D721Med (cell line): ENCODE data around the gene HSPA9.

Source experiments
- DNase-seq: peaks from one replicate; pipeline ENCODE4 v3.0.0; 2011; ENCODE audit warnings: low spot score; ENCODE audit not compliant: insufficient read length
- FAIRE-seq: peaks from 2 replicates; lab custom pipeline; 2011; peaks lifted over from hg19 to GRCh38; lab: Jason Lieb, UNC
- CTCF ChIP-seq: IDR thresholded peaks from 2 replicates; pipeline ENCODE4 v1.5.1; 2012; ENCODE audit warnings: mild to moderate bottlenecking, control low read depth; ENCODE audit not compliant: insufficient read depth; ENCODE audit errors: missing control alignments

The HSPA9 gene

GRCh38 chr5:138549414-138549813 is 25.8 kb downstream of the HSPA9 start:
- FAIRE-seq (no peak), DNase-seq (no peak)
- TF ChIP-seq CTCF, result no peak

- no peak for TF ChIP-seq CTCF
- FAIRE-seq (no peak), DNase-seq (no peak)
These were observed 29.2 kb downstream of the HSPA9 start for GRCh38 chr5:138545919-138546562.

GRCh38 chr5:138544181-138545134 is 30.7 kb downstream of the HSPA9 start:
- no peak for TF ChIP-seq CTCF
- DNase-seq (no peak), FAIRE-seq (no peak)

- peak; percentile 29 for DNase-seq
- no peak for FAIRE-seq
- TF ChIP-seq CTCF, result no peak
These were observed 31.5 kb downstream of the HSPA9 start for GRCh38 chr5:138543730-138544104.

GRCh38 chr5:138542956-138543729 is 32.1 kb downstream of the HSPA9 start, which contains the start of gene ETF1:
Gene ETF1, minus strand, starts transcription at chr5:138543236. Its CDS starts 318 bp downstream, at chr5:138542918.
- no peak for TF ChIP-seq CTCF
- no peak for FAIRE-seq
- DNase-seq, result peak; percentile 83

GRCh38 chr5:138542180-138542955 is 32.8 kb downstream of the HSPA9 start:
- FAIRE-seq (no peak), DNase-seq (no peak)
- TF ChIP-seq CTCF, result no peak
